Body of pancreas (tissue), 4 donors: Measurements from ENCODE around the gene BCO1. TPM values are rescaled to one million over a fixed set of nuclear protein-coding genes. Genes with fewer than 3 reads are reported as not detected.

Source experiments
- ATAC-seq: fragments of 150-250 bp; one replicate; pipeline ENCODE4 v1.9.1; 2016
- DNase-seq, 4 donors: peaks; one replicate each; pipeline ENCODE4 v3.0.0-alpha.2; 2019
- H3K27ac ChIP-seq, 4 donors: fragments of 200-600 bp; sonication (generic); 1 replicate in 3 of 4; 2 replicates in 1 of 4; pipeline versions ENCODE4 v1.5.1 to v1.6.1; 2016 to 2019; ENCODE audit warnings: mild to moderate bottlenecking in 1 of 4, mixed read lengths in 1 of 4, moderate library complexity in 1 of 4
- H3K27me3 ChIP-seq, 2 donors: fragments of 200-600 bp; sonication (generic); one replicate each; pipeline ENCODE4 v1.6.0; 2016; ENCODE audit warnings: mild to moderate bottlenecking in 1 of 2
- H3K36me3 ChIP-seq, 2 donors: fragments of 200-600 bp; sonication (generic); replicated peaks in 1 of 2; 2 replicates each; pipeline ENCODE4 v1.5.1; 2016; ENCODE audit warnings: low read depth in 2 of 2; ENCODE audit not compliant: insufficient read depth in 1 of 2
- H3K4me1 ChIP-seq: fragments of 200-600 bp; sonication (generic); one replicate; pipeline ENCODE4 v1.6.0; 2016
- H3K4me3 ChIP-seq, 2 donors: fragments of 200-600 bp; sonication (generic); 1 replicate in 1 of 2; 2 replicates in 1 of 2; pipeline ENCODE4 v1.5.1; 2016 to 2019
- H3K9me3 ChIP-seq, 3 donors: fragments of 200-600 bp; sonication (generic); 1 replicate in 2 of 3; 2 replicates in 1 of 3; pipeline ENCODE4 v1.5.1; 2016
- CTCF ChIP-seq, 7 experiments: fragments of 450-650 bp in 4 of 7; fragments of 200-600 bp in 3 of 7; sonication (generic) in 3 of 7; IDR thresholded peaks; one replicate each; pipeline ENCODE4 v1.5.1; 2016 to 2019; ENCODE audit warnings: antibody characterized with exemption in 7 of 7
- POLR2A ChIP-seq, 3 donors: fragments of 450-650 bp; IDR thresholded peaks; one replicate each; pipeline ENCODE4 v1.6.1; 2016; ENCODE audit warnings: antibody characterized with exemption in 3 of 3, mild to moderate bottlenecking in 2 of 3
- WGBS, 2 donors: methylation state at CpG; one replicate each; pipeline ENCODE4 v1.1.5; 2017; 5-methylcytosine and 5-hydroxymethylcytosine counted together
- intact Hi-C: fragments of 100-400 bp; cut with DNase I; formaldehyde crosslinking; loops from one replicate; pipeline ENCODE4 v1.15.1; 2023
- total RNA-seq, 2 donors: library from RNA; depleted of rRNA; stranded (reverse); fragments of >200 nt; gene quantifications; one replicate each; pipeline ENCODE4 v1.1.0, GENCODE V29; 2016

BCO1 gene
- total RNA-seq, 2 donors from 2014 or later = not detected

GRCh38 chr16:81318711-81319110 lies 80.2 kb downstream of the BCO1 start:
- no peak for TF ChIP-seq POLR2A (IDR thresholded peaks at IDR 0.05)
- TF ChIP-seq CTCF (IDR thresholded peaks at IDR 0.05) = no peak
- H3K4me1 ChIP-seq = peaks cover 10% of the 10 kb centered on the region
- H3K4me3 ChIP-seq = no peak overlapping the region
- DNase-seq = no peak
- H3K27ac ChIP-seq = no peak overlapping the region
- 85 to 90% methylated on average over 7 of the region's 7 CpGs for WGBS, 2 donors
- H3K36me3 ChIP-seq = no peaks in the 10 kb centered on the region
- no peaks in the 10 kb centered on the region for H3K9me3 ChIP-seq
- ATAC-seq = no peak
- no peaks in the 10 kb centered on the region for H3K27me3 ChIP-seq
- intact Hi-C loops = no loop called here

- Histone ChIP-seq H3K27ac (no peak overlapping the region), H3K4me3 (no peak overlapping the region), H3K27me3 (no peaks in the 10 kb centered on the region), H3K9me3 (no peaks in the 10 kb centered on the region), H3K36me3 (no peaks in the 10 kb centered on the region), H3K4me1 (peaks cover 4% of the 10 kb centered on the region)
- intact Hi-C loops = no loop called here
- no peak for ATAC-seq
- TF ChIP-seq POLR2A (IDR thresholded peaks at IDR 0.05) (no peak), CTCF (IDR thresholded peaks at IDR 0.05) (no peak)
- DNase-seq = peak in 1 of 4 donors; percentile 12
- 65 to 72% methylated on average over 6 of the region's 6 CpGs for WGBS, 2 donors
Observed at GRCh38 chr16:81319221-81319912, 80.9 kb downstream of the BCO1 start.

- WGBS, 2 donors = 89 to 95% methylated on average over 2 of the region's 2 CpGs
- intact Hi-C loops = no loop called here
- H3K27ac ChIP-seq = no peak overlapping the region
- DNase-seq (no peak), ATAC-seq (no peak)
- H3K36me3 ChIP-seq = no peaks in the 10 kb centered on the region
- H3K4me1 ChIP-seq = peaks cover 2% of the 10 kb centered on the region
- no peaks in the 10 kb centered on the region for H3K9me3 ChIP-seq
- TF ChIP-seq POLR2A (IDR thresholded peaks at IDR 0.05) = no peak
- TF ChIP-seq CTCF (IDR thresholded peaks at IDR 0.05) = no peak
- no peak overlapping the region for H3K4me3 ChIP-seq
- H3K27me3 ChIP-seq = no peaks in the 10 kb centered on the region
Observed at GRCh38 chr16:81321039-81321438, 82.5 kb downstream of the BCO1 start.

- Histone ChIP-seq H3K27me3 (no peaks in the 10 kb centered on the region), H3K36me3 (no peaks in the 10 kb centered on the region), H3K27ac (no peak overlapping the region), H3K4me3 (no peak overlapping the region), H3K9me3 (no peaks in the 10 kb centered on the region), H3K4me1 (no peaks in the 10 kb centered on the region)
- intact Hi-C loops = no loop called here
- DNase-seq (no peak), ATAC-seq (no peak)
- WGBS, 2 donors = 91 to 97% methylated on average over 5 of the region's 5 CpGs
- TF ChIP-seq POLR2A (IDR thresholded peaks at IDR 0.05) (no peak), CTCF (IDR thresholded peaks at IDR 0.05) (no peak)
Observed at GRCh38 chr16:81321536-81321935, 83.0 kb downstream of the BCO1 start.

- H3K36me3 ChIP-seq = no peaks in the 10 kb centered on the region
- no peaks in the 10 kb centered on the region for H3K27me3 ChIP-seq
- intact Hi-C loops = no loop called here
- no peak for ATAC-seq
- H3K27ac ChIP-seq = no peak overlapping the region
- DNase-seq = no peak
- H3K4me1 ChIP-seq = no peaks in the 10 kb centered on the region
- no peak overlapping the region for H3K4me3 ChIP-seq
- TF ChIP-seq POLR2A (IDR thresholded peaks at IDR 0.05) (no peak), CTCF (IDR thresholded peaks at IDR 0.05) (no peak)
- H3K9me3 ChIP-seq = no peaks in the 10 kb centered on the region
- WGBS, 2 donors = 91 to 93% methylated on average over 5 to 6 of the region's 6 CpGs
Observed at GRCh38 chr16:81324808-81325207, 86.3 kb downstream of the BCO1 start.
